Measurements from ENCODE around the gene LBP. TPM values are rescaled to one million over a fixed set of nuclear protein-coding genes. Genes with fewer than 3 reads are reported as not detected.
A peak's percentile ranks its signal among the peaks of the same experiment; 100 is the strongest.

The LBP gene
- total RNA-seq, 2 donors from 2014 or later = 0.54 to 1.7 TPM

DNA sequence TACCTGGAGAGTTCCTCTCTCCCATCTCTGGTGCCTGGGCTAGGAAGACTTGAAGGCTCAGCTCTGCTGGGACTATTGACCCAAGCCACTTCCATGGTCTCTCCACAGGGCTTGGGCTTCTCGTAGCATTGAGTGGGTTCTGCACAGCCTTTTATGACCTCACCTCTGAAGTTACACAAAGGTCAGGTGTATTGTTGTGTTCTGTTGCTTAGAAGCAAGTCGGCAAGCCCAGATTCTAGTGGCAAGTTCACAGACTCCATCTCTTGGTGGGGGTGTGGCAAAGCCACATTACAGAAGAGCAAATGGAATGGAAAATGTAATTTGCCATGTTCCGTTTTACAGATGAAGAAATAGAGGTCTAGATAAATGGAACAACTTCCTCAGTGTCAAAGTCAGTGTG lies 28.9 kb upstream of the LBP start:
- H3K9me3 ChIP-seq = no peaks in the 10 kb centered on the region
- H3K27me3 ChIP-seq (replicated peaks; ENCODE audit: insufficient read depth) = no peaks in the 10 kb centered on the region
- DNase-seq (ENCODE audit: low spot score) (no peak), ATAC-seq (ENCODE audit: insufficient number of reproducible peaks, low FRiP score, low read depth) (no peak)
- no peak overlapping the region for H3K4me3 ChIP-seq
- no peak overlapping the region for H3K27ac ChIP-seq
- H3K36me3 ChIP-seq = no peaks in the 10 kb centered on the region
- no peaks in the 10 kb centered on the region for H3K4me1 ChIP-seq (ENCODE audit: control insufficient read depth in 1 of 2, low read depth in 2 of 2)
- TF ChIP-seq, protein P1, sequence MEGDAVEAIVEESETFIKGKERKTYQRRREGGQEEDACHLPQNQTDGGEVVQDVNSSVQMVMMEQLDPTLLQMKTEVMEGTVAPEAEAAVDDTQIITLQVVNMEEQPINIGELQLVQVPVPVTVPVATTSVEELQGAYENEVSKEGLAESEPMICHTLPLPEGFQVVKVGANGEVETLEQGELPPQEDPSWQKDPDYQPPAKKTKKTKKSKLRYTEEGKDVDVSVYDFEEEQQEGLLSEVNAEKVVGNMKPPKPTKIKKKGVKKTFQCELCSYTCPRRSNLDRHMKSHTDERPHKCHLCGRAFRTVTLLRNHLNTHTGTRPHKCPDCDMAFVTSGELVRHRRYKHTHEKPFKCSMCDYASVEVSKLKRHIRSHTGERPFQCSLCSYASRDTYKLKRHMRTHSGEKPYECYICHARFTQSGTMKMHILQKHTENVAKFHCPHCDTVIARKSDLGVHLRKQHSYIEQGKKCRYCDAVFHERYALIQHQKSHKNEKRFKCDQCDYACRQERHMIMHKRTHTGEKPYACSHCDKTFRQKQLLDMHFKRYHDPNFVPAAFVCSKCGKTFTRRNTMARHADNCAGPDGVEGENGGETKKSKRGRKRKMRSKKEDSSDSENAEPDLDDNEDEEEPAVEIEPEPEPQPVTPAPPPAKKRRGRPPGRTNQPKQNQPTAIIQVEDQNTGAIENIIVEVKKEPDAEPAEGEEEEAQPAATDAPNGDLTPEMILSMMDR (IDR thresholded peaks at IDR 0.05) = no peak

DNA sequence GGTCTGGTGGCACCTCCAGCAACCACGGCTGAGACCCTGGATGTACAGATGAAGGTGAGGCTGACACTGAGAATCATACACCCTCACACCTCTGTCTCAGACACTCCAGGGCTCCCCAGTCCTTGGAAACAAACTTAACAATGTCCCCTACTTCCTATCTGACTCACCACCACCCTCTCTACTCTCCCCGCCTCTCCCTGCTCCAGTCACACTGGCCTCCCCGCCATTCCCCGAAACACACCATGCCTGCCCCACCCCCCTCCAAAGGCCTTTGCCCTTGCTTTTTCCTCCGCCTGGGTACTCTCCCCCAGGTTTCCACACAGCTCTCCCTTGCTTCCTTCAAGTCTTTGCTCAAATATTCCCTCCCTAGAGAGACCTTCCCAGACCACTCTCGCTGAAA lies 26.1 kb upstream of the LBP start:
- no peak overlapping the region for H3K27ac ChIP-seq
- H3K4me3 ChIP-seq = no peak overlapping the region
- H3K36me3 ChIP-seq = no peaks in the 10 kb centered on the region
- DNase-seq (ENCODE audit: low spot score) (no peak), ATAC-seq (ENCODE audit: insufficient number of reproducible peaks, low FRiP score, low read depth) (no peak)
- H3K27me3 ChIP-seq (replicated peaks; ENCODE audit: insufficient read depth) = no peaks in the 10 kb centered on the region
- H3K9me3 ChIP-seq = no peaks in the 10 kb centered on the region
- H3K4me1 ChIP-seq (ENCODE audit: control insufficient read depth in 1 of 2, low read depth in 2 of 2) = no peaks in the 10 kb centered on the region
- TF ChIP-seq, protein P1 (IDR thresholded peaks at IDR 0.05) = no peak

DNA sequence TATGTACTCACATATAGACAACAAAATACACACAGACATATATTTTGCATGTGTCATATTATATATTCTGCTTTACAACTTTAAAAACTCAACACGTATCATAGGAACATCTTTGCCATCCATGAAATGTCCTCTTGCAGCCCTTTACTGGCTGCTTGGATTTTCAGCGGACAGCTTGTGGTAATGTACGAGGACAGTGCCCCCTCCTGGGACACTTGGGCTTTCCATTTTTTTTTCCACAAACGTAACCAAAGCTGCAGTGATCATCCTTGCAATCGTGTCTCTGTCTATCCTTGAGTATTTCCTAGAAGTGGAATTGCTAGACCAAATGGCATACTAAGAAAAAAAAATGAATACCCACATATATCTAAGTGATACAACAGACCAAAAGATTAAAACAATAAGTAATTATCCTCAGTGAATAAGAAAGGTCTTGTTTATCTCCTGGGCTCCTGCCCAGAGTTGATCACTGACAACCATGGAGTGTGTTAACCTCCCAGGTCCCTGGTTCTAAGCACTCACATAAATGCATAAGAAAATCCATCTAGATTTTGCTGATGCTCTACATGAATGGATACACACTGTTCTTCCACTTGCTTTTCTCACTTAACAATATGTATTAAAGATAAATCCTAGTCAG lies 24.2 kb upstream of the LBP start:
- H3K4me1 ChIP-seq (ENCODE audit: control insufficient read depth in 1 of 2, low read depth in 2 of 2) = no peaks in the 10 kb centered on the region
- no peak overlapping the region for H3K27ac ChIP-seq
- no peak overlapping the region for H3K4me3 ChIP-seq
- H3K36me3 ChIP-seq = no peaks in the 10 kb centered on the region
- DNase-seq (ENCODE audit: low spot score) (no peak), ATAC-seq (ENCODE audit: insufficient number of reproducible peaks, low FRiP score, low read depth) (no peak)
- no peaks in the 10 kb centered on the region for H3K27me3 ChIP-seq (replicated peaks; ENCODE audit: insufficient read depth)
- TF ChIP-seq, protein P1 (IDR thresholded peaks at IDR 0.05) = peak; percentile 73
- H3K9me3 ChIP-seq = no peaks in the 10 kb centered on the region

DNA sequence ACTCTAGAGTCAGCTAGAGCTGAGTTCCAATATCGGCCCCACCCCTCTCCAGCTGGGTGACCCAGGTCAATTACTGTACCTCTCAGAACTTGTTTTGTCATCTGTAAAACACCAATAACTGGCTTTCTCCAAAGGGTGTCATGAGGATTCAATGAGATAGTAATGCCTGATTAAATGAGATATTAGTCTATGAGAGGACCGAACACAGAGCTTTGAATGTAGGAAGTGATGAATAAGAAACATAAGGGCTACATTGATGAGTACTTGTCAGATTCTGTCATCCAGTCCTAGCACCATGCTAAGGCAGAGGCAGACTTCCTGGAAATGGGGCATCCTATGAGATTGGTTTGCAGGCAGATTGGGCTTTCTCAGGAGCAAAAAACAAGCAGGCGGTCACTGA lies 22.1 kb upstream of the LBP start:
- DNase-seq (ENCODE audit: low spot score) (no peak), ATAC-seq (ENCODE audit: insufficient number of reproducible peaks, low FRiP score, low read depth) (no peak)
- Histone ChIP-seq H3K4me3 (no peak overlapping the region), H3K9me3 (no peaks in the 10 kb centered on the region), H3K27ac (no peak overlapping the region), H3K4me1 (ENCODE audit: control insufficient read depth in 1 of 2, low read depth in 2 of 2) (no peaks in the 10 kb centered on the region), H3K27me3 (replicated peaks; ENCODE audit: insufficient read depth) (no peaks in the 10 kb centered on the region), H3K36me3 (no peaks in the 10 kb centered on the region)
- TF ChIP-seq, protein P1 (IDR thresholded peaks at IDR 0.05) = no peak

DNA sequence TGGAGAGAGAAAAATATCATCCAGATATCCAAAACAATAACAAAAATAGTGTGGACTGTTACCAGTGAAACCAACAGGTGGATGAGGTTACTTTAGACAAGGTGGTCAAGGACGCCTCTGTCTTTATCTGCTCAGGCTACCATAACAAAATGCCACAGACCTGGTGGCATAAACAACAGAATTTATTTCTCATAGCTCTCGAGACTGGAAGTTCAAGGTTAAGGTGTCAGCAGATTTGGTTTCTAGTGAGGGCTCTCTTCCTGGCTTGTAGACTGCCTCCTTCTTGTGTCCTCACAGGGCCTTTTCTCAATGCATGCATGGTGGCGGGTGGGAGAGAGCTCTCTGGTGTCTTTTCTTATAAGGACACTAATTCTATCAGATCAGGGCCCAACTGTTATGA lies 21.1 kb upstream of the LBP start:
- ATAC-seq (ENCODE audit: insufficient number of reproducible peaks, low FRiP score, low read depth) (no peak), DNase-seq (ENCODE audit: low spot score) (no peak)
- H3K27ac ChIP-seq = no peak overlapping the region
- H3K4me1 ChIP-seq (ENCODE audit: control insufficient read depth in 1 of 2, low read depth in 2 of 2) = no peaks in the 10 kb centered on the region
- H3K9me3 ChIP-seq = no peaks in the 10 kb centered on the region
- H3K4me3 ChIP-seq = no peak overlapping the region
- TF ChIP-seq, protein P1 (IDR thresholded peaks at IDR 0.05) = no peak
- H3K36me3 ChIP-seq = no peaks in the 10 kb centered on the region
- no peaks in the 10 kb centered on the region for H3K27me3 ChIP-seq (replicated peaks; ENCODE audit: insufficient read depth)
